DLD1 (cell line): ENCODE data around the gene CNTN4.
"Not testable (repeated sequence)": the region's sequence is repeated elsewhere in the genome, so short reads cannot be mapped to it uniquely, and the experiment has no call there.

ENCODE experiments used
- in situ Hi-C: cut with HindIII; loops from 2 replicates; pipeline ENCODE4 v1.10.0; 2017; ENCODE audit warnings: low sequenced_read_pairs

CNTN4 gene

DNA sequence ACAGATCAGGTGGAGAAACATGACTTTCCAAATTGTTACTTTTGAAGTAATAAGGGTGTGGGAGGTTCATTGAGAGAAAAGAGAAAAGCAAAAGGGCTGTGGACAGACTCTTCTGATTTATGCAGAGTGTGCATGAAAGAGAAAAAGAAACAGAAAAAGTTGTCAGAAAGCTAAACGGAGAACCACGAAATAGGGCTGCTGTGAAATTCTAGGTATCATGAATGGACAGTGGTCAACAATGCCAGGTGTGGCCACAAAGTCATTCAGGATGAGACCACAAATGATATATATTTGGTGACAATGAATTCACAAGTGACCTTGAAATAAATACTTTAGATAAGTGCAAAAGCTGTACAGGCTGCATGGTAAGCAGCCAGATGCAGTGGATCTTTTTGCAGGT lies 841.4 kb downstream of the CNTN4 start:
- in situ Hi-C loops: no loop called here

- in situ Hi-C loops: no loop called here
These were observed 846.0 kb downstream of the CNTN4 start for GRCh38 chr3:2944628-2945027.

DNA sequence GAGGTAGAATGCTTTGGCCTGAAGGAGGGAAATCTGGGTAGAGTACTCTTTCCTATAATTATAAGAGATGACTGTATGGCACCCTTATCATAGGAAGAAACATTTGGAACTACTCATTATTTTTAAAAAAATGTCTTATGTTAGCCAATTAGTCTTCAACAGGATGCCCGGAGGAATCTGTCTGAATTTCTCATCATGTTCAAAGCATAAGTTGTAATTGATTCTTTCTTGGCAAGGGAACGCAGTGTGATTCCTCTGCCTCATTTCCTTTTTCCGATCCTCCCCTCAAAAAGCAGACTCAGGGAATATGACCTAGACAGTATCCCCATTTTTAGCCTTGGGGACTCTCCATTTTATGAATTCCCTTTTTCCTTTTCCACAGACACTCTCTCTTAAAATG lies 846.5 kb downstream of the CNTN4 start:
- in situ Hi-C loops: no loop called here

- in situ Hi-C loops: no loop called here
These were observed 848.9 kb downstream of the CNTN4 start for GRCh38 chr3:2947536-2947935.

GRCh38 chr3:2948882-2949281 lies 850.2 kb downstream of the CNTN4 start:
- in situ Hi-C loops: no loop called here

DNA sequence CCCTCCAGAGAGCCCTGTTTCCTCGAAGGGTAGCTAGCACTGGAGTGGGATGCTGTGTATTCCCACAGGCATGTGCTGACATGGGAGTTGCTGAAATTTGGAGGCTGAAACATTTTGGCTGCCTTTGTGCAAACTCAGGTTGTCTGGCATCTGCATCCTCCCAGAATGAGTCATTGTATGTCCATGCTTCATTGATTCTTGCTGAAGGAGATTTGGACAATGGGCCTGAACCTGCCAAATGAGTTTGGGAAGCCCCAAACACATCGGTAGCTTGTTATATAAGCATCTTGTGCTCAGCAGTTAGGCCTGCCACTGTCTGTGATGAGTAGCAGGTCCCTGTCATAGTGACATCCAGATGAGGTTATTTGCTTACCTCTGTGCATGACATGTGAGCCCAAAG lies 851.5 kb downstream of the CNTN4 start:
- in situ Hi-C loops: no loop called here

GRCh38 chr3:2957115-2957514 lies 858.4 kb downstream of the CNTN4 start:
- in situ Hi-C loops: no loop called here

DNA sequence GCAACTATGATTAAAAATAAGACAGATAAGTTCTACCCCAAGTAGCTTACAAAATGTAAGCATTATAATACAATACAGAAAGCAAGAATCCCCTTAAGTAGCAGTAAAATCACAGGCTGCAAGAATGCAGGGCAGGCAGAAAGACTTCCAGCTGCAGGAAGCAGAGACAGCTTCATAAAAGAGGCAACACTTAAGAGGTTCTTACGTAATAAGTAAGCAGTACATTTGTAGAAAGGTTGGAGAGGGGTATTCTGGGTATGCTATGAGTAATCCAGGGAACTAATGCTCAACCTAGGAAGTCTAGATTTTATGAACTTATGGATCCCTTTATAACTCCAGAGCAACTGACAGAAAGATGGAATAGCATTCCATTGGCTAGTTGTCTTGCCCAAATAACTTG lies 859.9 kb downstream of the CNTN4 start:
- in situ Hi-C loops: no loop called here

GRCh38 chr3:2961576-2961975 lies 862.9 kb downstream of the CNTN4 start:
- in situ Hi-C loops: no loop called here

- in situ Hi-C loops: no loop called here
These were observed 869.2 kb downstream of the CNTN4 start for GRCh38 chr3:2967871-2968270.

DNA sequence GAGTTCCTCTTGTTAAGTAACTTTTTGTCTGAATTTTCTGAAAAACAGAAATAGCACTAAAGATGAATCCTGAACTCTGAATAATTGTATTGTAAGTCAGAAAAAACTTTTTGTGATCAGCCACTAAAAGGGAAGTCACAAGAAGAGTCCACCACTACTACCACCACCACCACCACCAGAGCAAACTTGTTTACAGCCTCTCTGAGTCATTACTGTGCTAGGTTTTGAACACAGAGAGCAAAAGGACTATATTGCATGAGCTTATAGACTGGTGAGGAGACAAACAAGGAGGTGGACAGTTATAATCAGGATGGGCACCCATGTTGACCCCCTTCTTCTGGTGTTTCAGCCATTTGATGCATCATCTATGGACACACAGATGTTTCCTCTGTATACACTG lies 869.8 kb downstream of the CNTN4 start:
- in situ Hi-C loops: no loop called here

DNA sequence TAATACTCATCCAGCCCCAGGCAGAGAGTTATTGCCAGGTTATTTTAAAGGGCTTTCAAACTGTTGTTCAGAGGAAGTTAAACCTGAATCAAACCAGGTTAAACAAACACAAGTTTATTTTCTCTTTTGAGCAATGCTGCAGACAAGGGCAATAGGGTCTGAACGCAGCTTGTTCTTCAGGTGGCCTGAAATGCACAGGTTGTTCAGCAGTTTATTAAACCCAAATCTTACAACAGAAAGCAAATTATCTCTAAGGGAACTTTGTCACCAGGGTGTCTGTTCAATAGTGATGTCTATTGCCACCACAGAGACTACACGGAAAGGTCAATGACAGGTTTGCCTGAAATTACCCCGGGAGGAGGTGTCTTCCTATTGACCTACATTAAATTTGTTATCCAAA lies 877.5 kb downstream of the CNTN4 start:
- in situ Hi-C loops: no loop called here

DNA sequence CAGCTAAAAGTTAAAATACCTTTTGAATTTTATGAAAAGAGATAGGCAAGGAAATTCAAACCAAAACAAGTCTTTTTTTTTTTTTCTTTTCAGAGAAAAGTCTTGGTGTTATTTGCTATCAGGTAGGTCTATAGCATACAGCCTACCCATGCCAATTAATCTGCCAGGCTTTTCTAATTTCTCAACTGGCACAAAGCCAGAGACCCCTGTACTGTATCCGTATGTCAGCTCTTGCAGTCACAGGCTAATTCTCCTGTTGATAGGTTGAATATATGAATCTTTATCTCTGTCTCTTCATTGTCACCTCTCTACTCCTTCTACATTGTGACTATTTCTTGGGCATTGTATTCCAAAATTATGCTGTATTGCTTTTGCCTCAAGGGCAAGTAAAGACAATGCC lies 878.1 kb downstream of the CNTN4 start:
- in situ Hi-C loops: no loop called here

GRCh38 chr3:2978977-2979732 lies 880.5 kb downstream of the CNTN4 start:
- in situ Hi-C loops: no loop called here

GRCh38 chr3:2984005-2984830 lies 885.6 kb downstream of the CNTN4 start:
- in situ Hi-C loops: no loop called here

- in situ Hi-C loops: no loop called here
These were observed 886.2 kb downstream of the CNTN4 start for GRCh38 chr3:2984831-2985220.

DNA sequence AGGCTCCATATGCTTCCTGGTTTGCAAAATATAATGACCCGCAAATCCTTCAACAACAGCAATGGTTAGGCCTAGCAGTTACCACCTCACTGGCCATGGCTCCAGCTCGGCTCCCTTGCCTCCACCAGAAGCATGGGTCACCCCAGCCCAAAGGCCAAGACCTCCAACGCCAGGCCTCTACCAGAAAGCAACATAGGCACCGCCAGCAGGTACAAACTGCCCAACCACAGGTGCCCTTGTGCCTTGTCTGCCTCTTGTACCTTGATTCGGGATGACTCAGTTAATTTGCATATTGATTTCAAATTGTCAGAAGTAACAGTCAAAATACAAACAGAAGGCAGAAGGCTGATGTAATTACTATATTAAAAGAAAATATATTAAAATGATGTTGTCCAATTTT lies 886.8 kb downstream of the CNTN4 start:
- in situ Hi-C loops: no loop called here

DNA sequence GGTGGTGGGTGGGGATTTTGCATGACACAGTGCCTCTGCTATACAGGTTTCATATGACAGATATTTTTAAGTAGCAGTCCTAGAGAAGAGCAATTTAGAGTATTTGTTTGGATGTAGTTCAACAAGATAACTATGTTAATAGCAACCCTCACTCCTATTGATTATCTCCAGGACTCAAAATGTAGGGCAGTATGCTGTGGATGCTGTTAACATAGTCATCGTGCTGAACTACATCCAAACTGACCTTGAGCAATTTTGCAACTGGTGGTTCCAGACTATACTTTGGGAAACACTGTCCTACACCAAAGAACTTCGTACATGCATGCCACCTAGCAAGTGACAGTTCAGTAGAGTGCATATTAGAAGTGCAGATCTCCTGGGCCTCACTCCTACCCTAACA lies 893.9 kb downstream of the CNTN4 start:
- in situ Hi-C loops: no loop called here

DNA sequence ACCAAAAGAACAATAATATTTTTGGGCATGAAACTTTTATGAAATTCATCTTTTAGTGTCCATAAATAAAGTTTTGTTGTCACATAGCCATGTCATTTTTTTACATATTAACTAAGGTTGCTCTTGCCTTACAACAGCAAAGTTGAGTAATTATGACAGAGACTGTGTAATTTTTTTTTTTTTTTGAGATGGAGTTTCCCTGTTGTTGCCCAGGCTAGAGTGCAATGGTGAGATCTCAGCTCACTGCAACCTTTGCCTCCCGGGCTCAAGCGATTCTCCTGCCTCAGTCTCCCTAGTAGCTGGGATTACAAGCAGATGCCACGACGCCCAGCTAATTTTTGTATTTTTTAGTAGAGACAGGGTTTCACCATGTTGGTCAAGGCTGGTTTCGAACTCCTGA lies 894.5 kb downstream of the CNTN4 start:
- in situ Hi-C loops: not testable (repeated sequence)

DNA sequence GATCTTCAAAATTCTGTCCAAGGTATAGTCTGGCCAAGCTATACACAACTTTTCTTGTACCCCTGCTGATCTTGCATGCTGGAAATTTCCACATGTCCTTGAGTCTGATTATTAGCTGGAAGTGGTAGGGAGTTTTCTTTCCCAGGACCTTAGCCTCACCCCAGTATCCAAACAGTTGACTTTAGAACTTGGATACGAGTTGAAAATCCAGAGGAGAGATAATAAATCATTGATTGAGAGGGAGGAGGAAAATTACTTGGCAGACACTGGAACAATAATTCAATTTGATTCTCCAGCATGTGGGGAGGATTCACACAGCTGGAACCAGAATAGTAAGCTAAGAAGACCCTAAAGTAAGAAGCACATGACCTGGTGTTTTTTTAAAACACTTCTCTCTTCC lies 895.1 kb downstream of the CNTN4 start:
- in situ Hi-C loops: no loop called here

GRCh38 chr3:2995195-2995594 lies 896.5 kb downstream of the CNTN4 start:
- in situ Hi-C loops: no loop called here

DNA sequence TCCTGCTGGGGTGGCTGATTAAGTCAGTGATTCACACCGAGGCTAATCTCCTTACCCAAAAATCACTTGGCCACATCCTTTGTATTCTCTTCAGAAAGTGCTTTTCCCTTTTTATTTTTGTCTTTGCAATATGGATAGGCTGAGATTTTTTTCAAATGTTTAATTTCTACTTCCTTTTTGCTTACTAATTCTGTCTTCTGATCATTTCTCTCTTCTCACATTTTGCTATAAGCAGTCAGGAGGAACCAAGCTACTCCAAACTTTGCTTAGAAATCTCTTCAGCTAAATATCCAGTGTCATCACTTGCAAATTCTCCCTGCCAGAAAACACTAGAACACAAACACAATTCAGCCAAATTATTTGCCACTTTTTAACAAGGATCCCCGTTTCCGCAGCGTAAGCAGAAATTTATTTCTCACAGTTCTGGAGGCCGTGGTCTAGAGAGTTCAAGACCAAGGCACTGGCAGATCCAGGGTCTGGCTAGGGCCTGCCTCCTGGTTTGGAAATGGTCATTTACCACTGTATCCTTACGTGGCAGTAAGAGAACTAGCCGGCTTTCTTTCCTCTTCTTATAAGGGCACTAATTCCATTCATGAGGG lies 906.6 kb downstream of the CNTN4 start:
- in situ Hi-C loops: no loop called here
